Fibroblast of lung (primary cell): ENCODE measurements around the gene C3orf18. TPM values are rescaled to one million over a fixed set of nuclear protein-coding genes. Genes with fewer than 3 reads are reported as not detected.
A peak's percentile ranks its signal among the peaks of the same experiment; 100 is the strongest.

Experiments used
- DNase-seq, 2 donors: peaks; one replicate each; pipeline versions ENCODE4 v3.0.0 to v3.0.0-alpha.2; 2010; ENCODE audit warnings: low read depth in 2 of 2
- H2AFZ ChIP-seq: 2 replicates; pipeline ENCODE4 v1.5.1; 2012; ENCODE audit warnings: low read length, control low read depth, inconsistent platforms
- H3K27ac ChIP-seq: 2 replicates; pipeline ENCODE4 v1.5.1; 2011; ENCODE audit warnings: low read length, control low read depth; ENCODE audit not compliant: insufficient read depth
- H3K27me3 ChIP-seq: 2 replicates; pipeline ENCODE4 v1.5.1; 2011; ENCODE audit warnings: mild to moderate bottlenecking, low read length; ENCODE audit not compliant: control insufficient read depth, insufficient read depth
- H3K36me3 ChIP-seq: 2 replicates; pipeline ENCODE4 v1.5.1; 2011; ENCODE audit warnings: low read length; ENCODE audit not compliant: control insufficient read depth, insufficient read depth
- H3K4me1 ChIP-seq: 2 replicates; pipeline ENCODE4 v1.5.1; 2011; ENCODE audit warnings: low read length; ENCODE audit not compliant: control insufficient read depth, insufficient read depth; ENCODE audit errors: extremely low read depth
- H3K4me2 ChIP-seq: 2 replicates; pipeline ENCODE4 v1.5.1; 2011; ENCODE audit warnings: low read length, control low read depth; ENCODE audit not compliant: insufficient read depth; ENCODE audit errors: extremely low read depth
- H3K4me3 ChIP-seq, 4 experiments: fragments of 200-600 bp in 1 of 4; sonication (generic) in 1 of 4; replicated peaks in 1 of 4; 2 replicates each; pipeline ENCODE4 v1.5.1; 2011 to 2016; ENCODE audit warnings: low read length in 4 of 4, low read depth in 3 of 4, mild to moderate bottlenecking in 3 of 4, control low read depth in 2 of 4, inconsistent platforms in 1 of 4, mixed read lengths in 1 of 4; ENCODE audit not compliant: insufficient read depth in 1 of 4; ENCODE audit errors: control extremely low read depth in 1 of 4
- H3K79me2 ChIP-seq: 2 replicates; pipeline ENCODE4 v1.5.1; 2012; ENCODE audit warnings: mild to moderate bottlenecking, low read length, inconsistent platforms; ENCODE audit not compliant: control insufficient read depth, insufficient read depth
- H3K9ac ChIP-seq: 2 replicates; pipeline ENCODE4 v1.5.1; 2011; ENCODE audit warnings: mild to moderate bottlenecking, low read length, control low read depth; ENCODE audit not compliant: insufficient read depth
- H3K9me3 ChIP-seq: 2 replicates; pipeline ENCODE4 v1.5.1; 2012; ENCODE audit warnings: low read depth, low read length; ENCODE audit not compliant: control insufficient read depth, insufficient read depth
- H4K20me1 ChIP-seq: 2 replicates; pipeline ENCODE4 v1.5.1; 2011; ENCODE audit warnings: low read length; ENCODE audit not compliant: control insufficient read depth, insufficient read depth; ENCODE audit errors: extremely low read depth
- CTCF ChIP-seq, 2 donors: IDR thresholded peaks in 1 of 2; conservative IDR thresholded peaks in 1 of 2; 1 replicate in 1 of 2; 2 replicates in 1 of 2; pipeline ENCODE4 v1.5.1; 2011 to 2012; ENCODE audit warnings: low read length in 2 of 2, control low read depth in 1 of 2, inconsistent platforms in 1 of 2, low read depth in 1 of 2, mild to moderate bottlenecking in 1 of 2
- EZH2 ChIP-seq: IDR thresholded peaks from 2 replicates; pipeline ENCODE4 v1.5.1; 2012; ENCODE audit warnings: low read length, control low read depth, mild to moderate bottlenecking; ENCODE audit errors: missing control alignments
- polyA plus RNA-seq, 2 donors: library from polyadenylated mRNA; depleted of rRNA in 1 of 2; stranded (reverse) in 1 of 2; unstranded in 1 of 2; fragments of >200 nt; gene quantifications; 2 replicates each; pipeline ENCODE4 v1.2.1, GENCODE V29; 2011 to 2012; ENCODE audit warnings: missing spikeins in 1 of 2
- total RNA-seq: library from RNA; depleted of rRNA; stranded (reverse); fragments of >200 nt; gene quantifications from 2 replicates; pipeline ENCODE4 v1.2.1, GENCODE V29; 2014

Gene C3orf18
- total and polyA plus RNA-seq, 2 donors (not counting 1 experiment from before 2014, with no cell fraction given) = 8.7 to 25.8 TPM

- Histone ChIP-seq H4K20me1 (no peaks in the 10 kb centered on the region), H3K9ac (no peak overlapping the region), H2AFZ (no peak overlapping the region), H3K9me3 (no peaks in the 10 kb centered on the region), H3K4me2 (no peak overlapping the region), H3K79me2 (no peaks in the 10 kb centered on the region), H3K4me3 (no peak overlapping the region), H3K4me1 (no peaks in the 10 kb centered on the region), H3K36me3 (no peaks in the 10 kb centered on the region), H3K27ac (no peak overlapping the region), H3K27me3 (peaks cover 20% of the 10 kb centered on the region)
- TF ChIP-seq CTCF (conservative IDR thresholded peaks at IDR 0.05 in 1 of 2, IDR thresholded peaks at IDR 0.05 in 1 of 2; ENCODE audit: low read depth in 1 of 2, low read length in 2 of 2) = no peak
- no peak for TF ChIP-seq EZH2
- peak in 1 of 2 donors; percentile 12 for DNase-seq
Measured at GRCh38 chr3:50534681-50535330, 32.7 kb downstream of the C3orf18 start.

- H3K27ac ChIP-seq = no peak overlapping the region
- H2AFZ ChIP-seq = no peak overlapping the region
- no peak for DNase-seq
- peaks cover 23% of the 10 kb centered on the region for H3K27me3 ChIP-seq
- H3K4me2 ChIP-seq = no peak overlapping the region
- H3K9me3 ChIP-seq = no peaks in the 10 kb centered on the region
- no peaks in the 10 kb centered on the region for H3K36me3 ChIP-seq
- TF ChIP-seq EZH2 (no peak), CTCF (conservative IDR thresholded peaks at IDR 0.05 in 1 of 2, IDR thresholded peaks at IDR 0.05 in 1 of 2; ENCODE audit: low read depth in 1 of 2, low read length in 2 of 2) (no peak)
- no peak overlapping the region for H3K9ac ChIP-seq
- H3K4me3 ChIP-seq = no peak overlapping the region
- no peaks in the 10 kb centered on the region for H3K79me2 ChIP-seq
- no peaks in the 10 kb centered on the region for H4K20me1 ChIP-seq
- no peaks in the 10 kb centered on the region for H3K4me1 ChIP-seq
Measured at GRCh38 chr3:50533807-50534461, 33.6 kb downstream of the C3orf18 start.

GRCh38 chr3:50533316-50533715 is 34.2 kb downstream of the C3orf18 start:
- H3K4me1 ChIP-seq = no peaks in the 10 kb centered on the region
- no peak overlapping the region for H3K9ac ChIP-seq
- no peak overlapping the region for H3K4me3 ChIP-seq
- H3K9me3 ChIP-seq = no peaks in the 10 kb centered on the region
- H3K4me2 ChIP-seq = no peak overlapping the region
- no peaks in the 10 kb centered on the region for H3K79me2 ChIP-seq
- H4K20me1 ChIP-seq = no peaks in the 10 kb centered on the region
- no peak for DNase-seq
- H2AFZ ChIP-seq = no peak overlapping the region
- H3K27ac ChIP-seq = no peak overlapping the region
- H3K27me3 ChIP-seq = peaks cover 23% of the 10 kb centered on the region
- no peak for TF ChIP-seq EZH2
- no peak for TF ChIP-seq CTCF (conservative IDR thresholded peaks at IDR 0.05 in 1 of 2, IDR thresholded peaks at IDR 0.05 in 1 of 2; ENCODE audit: low read depth in 1 of 2, low read length in 2 of 2)
- no peaks in the 10 kb centered on the region for H3K36me3 ChIP-seq
